ENCODE measurements around the gene EFHD2.
"Not testable (repeated sequence)": the region's sequence is repeated elsewhere in the genome, so short reads cannot be mapped to it uniquely, and the experiment has no call there.

The EFHD2 gene

GRCh38 chr1:15456313-15456954, 46.7 kb downstream of the EFHD2 start, which contains the start of gene CELA2A:
CELA2A (plus strand) TSS chr1:15456732; CDS start chr1:15456754, 22 bp downstream.
- no peak for DNase-seq

GRCh38 chr1:15457585-15457984, 47.9 kb downstream of the EFHD2 start:
- DNase-seq: no peak

GRCh38 chr1:15458388-15458787, 48.7 kb downstream of the EFHD2 start:
- not testable (repeated sequence) for DNase-seq

GRCh38 chr1:15459771-15460707, 50.4 kb downstream of the EFHD2 start:
- DNase-seq: no peak

GRCh38 chr1:15460708-15461095, 51.0 kb downstream of the EFHD2 start:
- no peak for DNase-seq

- DNase-seq: not testable (repeated sequence)
Measured at GRCh38 chr1:15463064-15463800, 53.5 kb downstream of the EFHD2 start.

GRCh38 chr1:15463926-15464322, 54.2 kb downstream of the EFHD2 start:
- not testable (repeated sequence) for DNase-seq

GRCh38 chr1:15465674-15466073, 56.0 kb downstream of the EFHD2 start:
- no peak for DNase-seq

- not testable (repeated sequence) for DNase-seq
Measured at GRCh38 chr1:15466955-15467625, 57.4 kb downstream of the EFHD2 start.

GRCh38 chr1:15468145-15468544, 58.5 kb downstream of the EFHD2 start:
- DNase-seq: no peak

GRCh38 chr1:15469361-15469760, 59.7 kb downstream of the EFHD2 start:
- DNase-seq: no peak

- not testable (repeated sequence) for DNase-seq
Measured at GRCh38 chr1:15469821-15470448, 60.2 kb downstream of the EFHD2 start.

GRCh38 chr1:15471067-15471466, 61.4 kb downstream of the EFHD2 start:
- DNase-seq: not testable (repeated sequence)

- DNase-seq: not testable (repeated sequence)
Measured at GRCh38 chr1:15471723-15472122, 62.0 kb downstream of the EFHD2 start.

- DNase-seq: no peak
Measured at GRCh38 chr1:15472587-15472986, 62.9 kb downstream of the EFHD2 start.

GRCh38 chr1:15475752-15476314, 66.1 kb downstream of the EFHD2 start, which contains the start of gene CELA2B:
CELA2B (plus strand) TSS chr1:15476104; CDS start chr1:15476126, 22 bp downstream.
- no peak for DNase-seq

GRCh38 chr1:15476927-15477326, 67.2 kb downstream of the EFHD2 start:
- DNase-seq: no peak

- no peak for DNase-seq
Measured at GRCh38 chr1:15477646-15478212, 68.0 kb downstream of the EFHD2 start.

Measured in CD4-positive, alpha-beta T cell treated with Interleukin-4 for 1 hour (primary cell).